H1 (cell line): ENCODE data around the gene CUL2. TPM values are rescaled to one million over a fixed set of nuclear protein-coding genes. Genes with fewer than 3 reads are reported as not detected.

Source experiments
- CBX8 ChIP-seq: fragments of 300-800, 300-1000 bp; sonication (generic); IDR thresholded peaks from 2 replicates; pipeline ENCODE4 v1.7.1; 2016; ENCODE audit warnings: low read depth, low read length, borderline replicate concordance
- NANOG ChIP-seq: IDR thresholded peaks from 2 replicates; pipeline ENCODE4 v1.6.1; 2011; ENCODE audit warnings: low read length, low read depth, mild to moderate bottlenecking, inconsistent platforms; ENCODE audit not compliant: insufficient read depth, poor library complexity, severe bottlenecking
- POLR2AphosphoS5 ChIP-seq: IDR thresholded peaks from 2 replicates; pipeline ENCODE4 v1.6.1; 2011; ENCODE audit warnings: low read depth, low read length
- RBBP5 ChIP-seq: IDR thresholded peaks from 2 replicates; pipeline ENCODE4 v1.7.1; 2012; ENCODE audit warnings: low read depth, mild to moderate bottlenecking, inconsistent platforms, low read length, moderate library complexity, borderline replicate concordance
- SIX5 ChIP-seq: IDR thresholded peaks from 2 replicates; pipeline ENCODE4 v1.6.1; 2011; ENCODE audit warnings: mild to moderate bottlenecking, low read depth, low read length
- polyA plus RNA-seq, 7 experiments: library from polyadenylated mRNA; depleted of rRNA in 3 of 7; stranded (reverse) in 5 of 7; unstranded in 2 of 7; fragments of >200 nt in 5 of 7; fragments of 200-250 nt in 2 of 7; gene quantifications; 1 replicate in 5 of 7; 2 replicates in 1 of 7; 4 replicates in 1 of 7; pipeline versions ENCODE4 v1.2.1 to v1.2.3, GENCODE V29; 2011 to 2013; ENCODE audit warnings: missing spikeins in 2 of 7, mixed read lengths in 2 of 7
- total RNA-seq: library from RNA; stranded (reverse); fragmentation: NEBNext Ultra II Directional; extraction: Animal tissue kit (Norgen Biotek cat#: 25700); gene quantifications from 2 replicates; pipeline ENCODE4 v1.2.1, GENCODE V29; 2021
- TF ChIP-seq, protein P1 (sequence below), 3 experiments: IDR thresholded peaks; 1 replicate in 2 of 3; 2 replicates in 1 of 3; pipeline versions ENCODE4 v1.5.1 to v1.6.1; 2011; ENCODE audit warnings: low read length in 3 of 3, mild to moderate bottlenecking in 3 of 3, inconsistent platforms in 2 of 3, low read depth in 1 of 3, moderate library complexity in 1 of 3; ENCODE audit not compliant: insufficient read depth in 1 of 3; ENCODE audit errors: control extremely low read depth in 1 of 3
- TF ChIP-seq, protein P2 (sequence below): IDR thresholded peaks from 2 replicates; pipeline ENCODE4 v1.6.1; 2011; ENCODE audit warnings: low read depth, mild to moderate bottlenecking, low read length; ENCODE audit not compliant: insufficient read depth

Gene CUL2
- total and polyA plus RNA-seq, 2 of the 8 experiments (the other 6 are each of a cell fraction or from before 2014, with no cell fraction given) = 10.2 to 43.1 TPM

DNA sequence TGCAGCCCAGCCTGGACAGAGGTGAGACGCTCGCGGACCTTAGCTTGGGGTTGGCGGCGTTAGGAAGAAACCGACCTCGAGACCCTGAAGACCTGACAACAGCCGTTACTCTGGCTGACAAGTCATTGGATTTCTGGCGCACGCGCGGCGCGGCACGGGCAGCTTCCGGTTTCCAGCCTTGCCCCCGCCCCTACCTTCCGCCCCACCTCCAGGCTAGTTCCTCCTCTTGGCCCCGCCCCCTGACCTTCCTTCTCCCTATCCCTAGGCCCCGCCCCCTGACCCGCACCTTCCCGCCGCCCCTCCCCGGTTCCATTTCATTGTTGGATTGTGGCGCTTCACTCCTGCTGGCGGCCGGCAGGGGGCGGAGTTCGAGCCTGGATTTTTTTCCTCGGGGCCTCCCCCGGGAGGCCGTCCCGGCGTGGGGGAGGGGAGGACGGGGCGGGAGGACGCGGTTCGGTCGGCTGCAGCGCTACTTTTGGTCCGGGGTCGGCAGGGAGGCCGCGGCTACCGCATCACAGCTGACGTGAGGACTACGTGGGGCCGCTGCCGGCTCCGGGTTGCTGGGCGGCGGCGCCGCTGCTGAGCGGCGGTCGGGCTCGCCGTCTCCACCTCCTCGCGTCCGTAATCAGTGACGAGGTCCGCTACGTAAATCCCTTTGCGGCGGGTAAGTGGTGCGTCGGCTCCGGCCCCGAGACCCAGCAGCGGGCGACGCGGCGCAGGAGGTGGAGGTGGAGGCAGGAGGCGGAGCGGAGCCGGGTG, 36.6 kb upstream of the CUL2 start, which contains the start of gene CREM (continued):
- TF ChIP-seq, protein P1, sequence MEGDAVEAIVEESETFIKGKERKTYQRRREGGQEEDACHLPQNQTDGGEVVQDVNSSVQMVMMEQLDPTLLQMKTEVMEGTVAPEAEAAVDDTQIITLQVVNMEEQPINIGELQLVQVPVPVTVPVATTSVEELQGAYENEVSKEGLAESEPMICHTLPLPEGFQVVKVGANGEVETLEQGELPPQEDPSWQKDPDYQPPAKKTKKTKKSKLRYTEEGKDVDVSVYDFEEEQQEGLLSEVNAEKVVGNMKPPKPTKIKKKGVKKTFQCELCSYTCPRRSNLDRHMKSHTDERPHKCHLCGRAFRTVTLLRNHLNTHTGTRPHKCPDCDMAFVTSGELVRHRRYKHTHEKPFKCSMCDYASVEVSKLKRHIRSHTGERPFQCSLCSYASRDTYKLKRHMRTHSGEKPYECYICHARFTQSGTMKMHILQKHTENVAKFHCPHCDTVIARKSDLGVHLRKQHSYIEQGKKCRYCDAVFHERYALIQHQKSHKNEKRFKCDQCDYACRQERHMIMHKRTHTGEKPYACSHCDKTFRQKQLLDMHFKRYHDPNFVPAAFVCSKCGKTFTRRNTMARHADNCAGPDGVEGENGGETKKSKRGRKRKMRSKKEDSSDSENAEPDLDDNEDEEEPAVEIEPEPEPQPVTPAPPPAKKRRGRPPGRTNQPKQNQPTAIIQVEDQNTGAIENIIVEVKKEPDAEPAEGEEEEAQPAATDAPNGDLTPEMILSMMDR (IDR thresholded peaks at IDR 0.05; ENCODE audit: control extremely low read depth in 1 of 3, insufficient read depth in 1 of 3, low read depth in 1 of 3, low read length in 3 of 3) = peak; percentile 55 to 84 (median 75)
- TF ChIP-seq NANOG (peak; percentile 6), POLR2AphosphoS5 (peak; percentile 86), RBBP5 (peak; percentile 72; the same call in 1 of the 2 replicates), SIX5 (no peak), CBX8 (no peak)
- TF ChIP-seq, protein P2, sequence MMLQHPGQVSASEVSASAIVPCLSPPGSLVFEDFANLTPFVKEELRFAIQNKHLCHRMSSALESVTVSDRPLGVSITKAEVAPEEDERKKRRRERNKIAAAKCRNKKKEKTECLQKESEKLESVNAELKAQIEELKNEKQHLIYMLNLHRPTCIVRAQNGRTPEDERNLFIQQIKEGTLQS = no peak
